Endothelial cell of umbilical vein (primary cell): ENCODE results near the gene AGPAT2.

ENCODE experiments used
- CTCF ChIP-seq, 2 donors: IDR thresholded peaks; 1 replicate in 1 of 2; 2 replicates in 1 of 2; pipeline ENCODE4 v1.5.1; 2011; ENCODE audit warnings: low read length in 2 of 2, mild to moderate bottlenecking in 2 of 2, moderate library complexity in 2 of 2, control low read depth in 1 of 2, inconsistent platforms in 1 of 2, low read depth in 1 of 2; ENCODE audit not compliant: insufficient read depth in 1 of 2; ENCODE audit errors: extremely low read depth in 1 of 2
- POLR2A ChIP-seq: IDR thresholded peaks from 2 replicates; pipeline ENCODE4 v1.6.1; 2012; ENCODE audit warnings: low read depth, mild to moderate bottlenecking, control low read depth, low read length

- TF ChIP-seq CTCF (IDR thresholded peaks at IDR 0.05; ENCODE audit: extremely low read depth in 1 of 2, insufficient read depth in 1 of 2, low read depth in 1 of 2, low read length in 2 of 2): no peak
- no peak for TF ChIP-seq POLR2A
These were observed 2.9 kb downstream of the AGPAT2 start for GRCh38 chr9:136684339-136684738.
